Activated B cell treated with CpG ODN at 0.5 μM for 24 hours (primary cell): ENCODE data around the gene RAPGEF2. TPM values are rescaled to one million over a fixed set of nuclear protein-coding genes. Genes with fewer than 3 reads are reported as not detected.

Experiments
- ATAC-seq: fragments of 200-7000 bp; cut with Tn5 transposase; one replicate; pipeline ENCODE4 v1.10.0; 2021; ENCODE audit warnings: low read depth, mild to moderate bottlenecking, moderate library complexity
- CTCF ChIA-PET: fragments of 350-600 bp; sonication (Branson Sonifier 250); formaldehyde crosslinking; loops from one replicate; lab custom pipeline; 2021; ENCODE audit warnings: antibody characterized with exemption; lab: Charles Lee
- POLR2A ChIA-PET: fragments of 350-600 bp; sonication (Branson Sonifier 250); formaldehyde crosslinking; loops from one replicate; lab custom pipeline; 2021; ENCODE audit warnings: antibody characterized with exemption; lab: Charles Lee
- DNase-seq: peaks from one replicate; pipeline ENCODE4 v3.0.0; 2022
- H3K27ac Mint-ChIP-seq: one replicate; pipeline ENCODE4 v1.8.0; 2020; ENCODE audit warnings: mixed read lengths
- H3K27me3 Mint-ChIP-seq: one replicate; pipeline ENCODE4 v1.8.0; 2021; ENCODE audit warnings: mixed read lengths
- H3K36me3 Mint-ChIP-seq: one replicate; pipeline ENCODE4 v1.8.0; 2021; ENCODE audit warnings: low read depth, mixed read lengths
- H3K4me1 Mint-ChIP-seq: one replicate; pipeline ENCODE4 v1.8.0; 2021; ENCODE audit warnings: mixed read lengths
- H3K4me3 Mint-ChIP-seq: one replicate; pipeline ENCODE4 v1.8.0; 2020; ENCODE audit warnings: mild to moderate bottlenecking, mixed read lengths
- H3K9me3 Mint-ChIP-seq: one replicate; pipeline ENCODE4 v1.8.0; 2020; ENCODE audit warnings: mixed read lengths
- intact Hi-C: fragments of 100-400 bp; cut with micrococcal nuclease; formaldehyde crosslinking; loops from one replicate; pipeline ENCODE4 v1.15.1; 2024
- total RNA-seq: library from RNA; stranded (reverse); gene quantifications from 2 replicates; pipeline ENCODE4 v1.2.3, GENCODE V29; 2022
- TF ChIP-seq, protein P1 (sequence below): fragments of 200-600 bp; IDR thresholded peaks from one replicate; pipeline ENCODE4 v1.8.0; 2022; ENCODE audit warnings: antibody characterized with exemption, mild to moderate bottlenecking

RAPGEF2 gene
- total RNA-seq, 1 donor from 2014 or later: 22.9 TPM

DNA sequence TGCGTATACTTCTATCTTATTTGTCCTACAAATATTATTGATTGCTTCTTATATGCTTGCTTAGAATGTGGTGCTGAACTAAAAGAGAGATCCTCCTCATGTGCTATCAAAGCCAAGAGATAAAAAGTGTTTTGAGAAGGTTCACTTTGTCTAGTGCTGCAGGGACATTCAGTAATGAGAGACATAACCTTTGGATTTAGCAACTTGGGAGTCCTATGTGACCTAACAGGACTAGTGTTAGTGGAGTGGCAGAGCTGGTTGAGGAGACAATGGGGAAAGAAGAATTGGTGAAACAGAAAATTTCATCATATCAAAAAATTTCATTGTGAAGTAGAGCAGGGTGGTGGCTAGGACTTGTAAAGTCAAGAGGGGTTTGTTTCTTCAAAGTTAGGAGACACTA, 117.0 kb downstream of the RAPGEF2 start:
- Mint-ChIP-seq H3K4me3 (no peak overlapping the region), H3K4me1 (peaks cover under 1% of the 10 kb centered on the region), H3K36me3 (no peaks in the 10 kb centered on the region), H3K9me3 (no peaks in the 10 kb centered on the region), H3K27ac (no peak overlapping the region), H3K27me3 (no peaks in the 10 kb centered on the region)
- DNase-seq (no peak), ATAC-seq (no peak)
- TF ChIP-seq, protein P1, sequence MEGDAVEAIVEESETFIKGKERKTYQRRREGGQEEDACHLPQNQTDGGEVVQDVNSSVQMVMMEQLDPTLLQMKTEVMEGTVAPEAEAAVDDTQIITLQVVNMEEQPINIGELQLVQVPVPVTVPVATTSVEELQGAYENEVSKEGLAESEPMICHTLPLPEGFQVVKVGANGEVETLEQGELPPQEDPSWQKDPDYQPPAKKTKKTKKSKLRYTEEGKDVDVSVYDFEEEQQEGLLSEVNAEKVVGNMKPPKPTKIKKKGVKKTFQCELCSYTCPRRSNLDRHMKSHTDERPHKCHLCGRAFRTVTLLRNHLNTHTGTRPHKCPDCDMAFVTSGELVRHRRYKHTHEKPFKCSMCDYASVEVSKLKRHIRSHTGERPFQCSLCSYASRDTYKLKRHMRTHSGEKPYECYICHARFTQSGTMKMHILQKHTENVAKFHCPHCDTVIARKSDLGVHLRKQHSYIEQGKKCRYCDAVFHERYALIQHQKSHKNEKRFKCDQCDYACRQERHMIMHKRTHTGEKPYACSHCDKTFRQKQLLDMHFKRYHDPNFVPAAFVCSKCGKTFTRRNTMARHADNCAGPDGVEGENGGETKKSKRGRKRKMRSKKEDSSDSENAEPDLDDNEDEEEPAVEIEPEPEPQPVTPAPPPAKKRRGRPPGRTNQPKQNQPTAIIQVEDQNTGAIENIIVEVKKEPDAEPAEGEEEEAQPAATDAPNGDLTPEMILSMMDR: no peak
- POLR2A ChIA-PET: no interaction called here
- CTCF ChIA-PET: no interaction called here
- intact Hi-C loops: no loop called here

DNA sequence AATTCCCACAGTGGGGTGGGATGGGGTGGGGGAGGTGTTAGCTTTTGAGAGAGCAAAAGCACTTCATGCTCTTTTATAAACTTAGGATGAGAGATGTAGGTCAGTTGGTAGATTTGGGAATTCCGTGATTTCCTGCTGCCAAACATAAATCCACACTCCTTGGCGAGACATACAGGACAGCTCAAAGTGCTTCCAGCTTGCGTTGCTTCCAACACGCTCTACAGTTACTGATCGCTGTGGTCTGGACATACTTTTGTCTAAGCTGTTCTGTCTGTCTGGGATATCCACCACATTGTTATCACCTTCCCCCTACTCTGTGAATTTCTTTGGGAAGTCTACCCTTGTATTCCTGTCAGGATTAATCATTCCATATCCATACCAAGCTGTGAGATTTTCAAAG, 117.5 kb downstream of the RAPGEF2 start:
- TF ChIP-seq, protein P1: no peak

DNA sequence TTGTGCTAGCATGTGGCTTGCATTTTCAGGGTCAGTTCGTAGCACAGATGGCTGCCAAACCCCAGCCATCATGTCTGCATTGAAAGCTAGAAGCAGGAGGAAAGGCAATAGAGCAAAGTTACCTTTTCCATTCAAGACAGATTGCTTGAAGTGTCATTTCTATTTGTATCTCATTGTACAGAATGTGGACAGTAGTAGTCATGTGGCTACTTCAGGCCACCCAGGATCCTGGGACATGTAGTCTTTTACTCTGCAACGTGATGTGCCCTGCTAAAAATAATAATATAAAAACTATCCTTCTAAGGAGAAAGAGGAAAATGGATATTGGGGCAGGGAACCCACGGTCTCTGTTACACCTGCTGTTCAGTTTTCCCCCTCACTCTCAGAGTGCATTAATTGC, 118.4 kb downstream of the RAPGEF2 start:
- ATAC-seq (no peak), DNase-seq (no peak)
- CTCF ChIA-PET: no interaction called here
- Mint-ChIP-seq H3K27me3 (no peaks in the 10 kb centered on the region), H3K4me3 (no peak overlapping the region), H3K36me3 (no peaks in the 10 kb centered on the region), H3K9me3 (peaks cover 4% of the 10 kb centered on the region), H3K27ac (no peak overlapping the region), H3K4me1 (peaks cover 11% of the 10 kb centered on the region)
- TF ChIP-seq, protein P1: no peak
- intact Hi-C loops: no loop called here
- POLR2A ChIA-PET: no interaction called here

More for the DNA sequence above, 117.5 kb downstream of the RAPGEF2 start:
- Mint-ChIP-seq H3K27me3 (no peaks in the 10 kb centered on the region), H3K9me3 (peaks cover under 1% of the 10 kb centered on the region), H3K4me1 (peaks cover 4% of the 10 kb centered on the region), H3K27ac (no peak overlapping the region), H3K36me3 (no peaks in the 10 kb centered on the region), H3K4me3 (no peak overlapping the region)
- no peak for DNase-seq
- ChIA-PET CTCF (no interaction called here), POLR2A (no interaction called here)
- no peak for ATAC-seq
- intact Hi-C loops: no loop called here

DNA sequence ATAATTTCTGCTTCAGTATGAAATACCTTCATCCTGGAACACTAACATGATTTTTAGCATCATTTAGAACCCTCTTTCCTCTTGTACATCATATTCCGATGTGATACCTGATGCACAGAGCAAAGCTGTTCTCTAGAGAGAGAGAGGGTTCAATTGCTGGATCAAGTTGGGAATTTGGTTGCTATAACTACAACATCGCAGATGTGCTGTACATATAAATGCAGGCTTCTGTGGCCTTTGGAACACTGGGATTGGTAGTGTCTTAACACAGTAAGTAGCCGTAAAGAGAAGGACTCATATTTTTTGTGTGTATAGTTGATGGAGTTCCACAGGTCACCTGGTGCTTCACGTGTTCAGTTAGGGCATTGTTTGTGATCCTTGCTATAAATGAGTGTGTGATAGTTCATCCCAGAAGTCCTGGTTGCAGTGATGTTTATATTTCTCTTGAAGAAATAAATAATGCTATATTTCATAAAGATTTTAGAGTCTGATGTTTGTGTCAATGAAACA, 119.2 kb downstream of the RAPGEF2 start:
- TF ChIP-seq, protein P1: no peak
- H3K4me3 Mint-ChIP-seq: no peak overlapping the region
- ATAC-seq: no peak
- no peaks in the 10 kb centered on the region for H3K36me3 Mint-ChIP-seq
- H3K27ac Mint-ChIP-seq: no peak overlapping the region
- ChIA-PET CTCF (no interaction called here), POLR2A (no interaction called here)
- H3K27me3 Mint-ChIP-seq: no peaks in the 10 kb centered on the region
- peaks cover 4% of the 10 kb centered on the region for H3K9me3 Mint-ChIP-seq
- no peak for DNase-seq
- peaks cover 11% of the 10 kb centered on the region for H3K4me1 Mint-ChIP-seq
- intact Hi-C loops: no loop called here

DNA sequence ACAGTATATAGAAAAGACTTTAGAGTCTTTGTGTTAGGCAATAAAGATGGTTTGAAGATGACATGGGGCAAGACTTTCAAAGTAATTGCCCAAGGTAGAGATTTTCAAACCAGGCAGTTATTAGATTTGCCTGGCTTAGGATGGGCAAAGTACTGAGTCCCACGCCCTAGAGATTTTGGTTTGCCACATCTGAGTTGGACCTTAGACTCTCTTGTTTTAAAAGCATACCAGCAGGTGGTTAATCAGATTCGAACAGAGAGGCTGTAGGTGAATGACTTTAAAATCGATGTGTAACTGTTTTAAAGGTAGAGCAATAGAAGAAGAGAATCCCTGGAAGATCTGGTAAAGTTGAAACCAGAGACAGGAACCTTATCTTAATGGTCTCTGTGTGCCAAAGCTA, 121.5 kb downstream of the RAPGEF2 start:
- no peak overlapping the region for H3K27ac Mint-ChIP-seq

More for the DNA sequence above, 121.5 kb downstream of the RAPGEF2 start:
- TF ChIP-seq, protein P1: no peak
- H3K4me3 Mint-ChIP-seq: no peak overlapping the region
- DNase-seq: no peak
- no peak for ATAC-seq
- intact Hi-C loops: no loop called here
- H3K9me3 Mint-ChIP-seq: peaks cover 4% of the 10 kb centered on the region
- no peaks in the 10 kb centered on the region for H3K27me3 Mint-ChIP-seq
- peaks cover 11% of the 10 kb centered on the region for H3K4me1 Mint-ChIP-seq
- no peaks in the 10 kb centered on the region for H3K36me3 Mint-ChIP-seq
- CTCF ChIA-PET: no interaction called here
- POLR2A ChIA-PET: no interaction called here
